ENCODE results near the gene LAMC1.

DNA sequence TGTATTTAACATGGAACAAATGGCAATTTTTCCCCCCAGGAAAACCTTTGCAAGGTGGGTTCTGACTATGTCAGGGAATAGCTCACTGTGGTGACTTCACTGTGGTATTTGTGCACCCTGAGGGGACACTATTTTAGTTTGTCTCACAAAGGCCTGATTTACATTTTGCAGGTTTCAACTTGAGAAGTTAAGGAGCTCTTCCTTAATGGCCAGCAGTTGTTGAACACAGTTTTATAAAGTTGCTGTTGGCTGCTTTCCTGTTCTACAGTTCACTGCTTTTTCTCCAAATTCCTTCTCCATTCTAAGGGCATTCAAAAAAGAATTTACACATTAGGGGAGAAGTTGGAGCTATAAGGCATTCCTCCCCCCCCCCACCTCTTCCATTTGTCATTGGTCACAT is 4.6 kb downstream of the LAMC1 start:
- TF ChIP-seq, protein P1, sequence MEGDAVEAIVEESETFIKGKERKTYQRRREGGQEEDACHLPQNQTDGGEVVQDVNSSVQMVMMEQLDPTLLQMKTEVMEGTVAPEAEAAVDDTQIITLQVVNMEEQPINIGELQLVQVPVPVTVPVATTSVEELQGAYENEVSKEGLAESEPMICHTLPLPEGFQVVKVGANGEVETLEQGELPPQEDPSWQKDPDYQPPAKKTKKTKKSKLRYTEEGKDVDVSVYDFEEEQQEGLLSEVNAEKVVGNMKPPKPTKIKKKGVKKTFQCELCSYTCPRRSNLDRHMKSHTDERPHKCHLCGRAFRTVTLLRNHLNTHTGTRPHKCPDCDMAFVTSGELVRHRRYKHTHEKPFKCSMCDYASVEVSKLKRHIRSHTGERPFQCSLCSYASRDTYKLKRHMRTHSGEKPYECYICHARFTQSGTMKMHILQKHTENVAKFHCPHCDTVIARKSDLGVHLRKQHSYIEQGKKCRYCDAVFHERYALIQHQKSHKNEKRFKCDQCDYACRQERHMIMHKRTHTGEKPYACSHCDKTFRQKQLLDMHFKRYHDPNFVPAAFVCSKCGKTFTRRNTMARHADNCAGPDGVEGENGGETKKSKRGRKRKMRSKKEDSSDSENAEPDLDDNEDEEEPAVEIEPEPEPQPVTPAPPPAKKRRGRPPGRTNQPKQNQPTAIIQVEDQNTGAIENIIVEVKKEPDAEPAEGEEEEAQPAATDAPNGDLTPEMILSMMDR (IDR thresholded peaks at IDR 0.05) = no peak
- no peak for TF ChIP-seq POLR2A (IDR thresholded peaks at IDR 0.05)
